Heart right ventricle (tissue), 16 donors: Measurements from ENCODE around the gene COL23A1. TPM values are rescaled to one million over a fixed set of nuclear protein-coding genes. Genes with fewer than 3 reads are reported as not detected.

Experiments used
- ATAC-seq, 8 donors: fragments of 200-7000 bp; cut with Tn5 transposase; one replicate each; pipeline ENCODE4 v1.9.1; 2020; ENCODE audit warnings: mild to moderate bottlenecking in 8 of 8, moderate library complexity in 8 of 8, moderate number of reproducible peaks in 1 of 8
- DNase-seq, 2 donors: peaks; one replicate each; pipeline ENCODE4 v3.0.0-alpha.2; 2020
- H3K27ac ChIP-seq, 10 donors: fragments of 200-600 bp; sonication (generic) in 2 of 10; one replicate each; pipeline versions ENCODE4 v1.5.0 to v1.8.0; 2020 to 2022; ENCODE audit warnings: mild to moderate bottlenecking in 3 of 10
- H3K27me3 ChIP-seq, 7 donors: fragments of 200-600 bp; one replicate each; pipeline ENCODE4 v1.8.0; 2021 to 2022; ENCODE audit warnings: mild to moderate bottlenecking in 2 of 7
- H3K36me3 ChIP-seq, 9 donors: fragments of 200-600 bp; sonication (generic) in 1 of 9; one replicate each; pipeline versions ENCODE4 v1.5.0 to v1.8.0; 2020 to 2022; ENCODE audit warnings: mild to moderate bottlenecking in 2 of 9
- H3K4me1 ChIP-seq, 9 donors: fragments of 200-600 bp; sonication (generic) in 1 of 9; one replicate each; pipeline versions ENCODE4 v1.5.0 to v1.8.0; 2020 to 2022; ENCODE audit warnings: mild to moderate bottlenecking in 4 of 9
- H3K4me3 ChIP-seq, 10 donors: fragments of 200-600 bp; sonication (generic) in 2 of 10; one replicate each; pipeline versions ENCODE4 v1.5.0 to v1.8.0; 2020 to 2022; ENCODE audit warnings: mild to moderate bottlenecking in 7 of 10, moderate library complexity in 2 of 10
- H3K9me3 ChIP-seq, 11 donors: fragments of 200-600 bp in 10 of 11; sonication (generic) in 2 of 11; one replicate each; pipeline versions ENCODE4 v1.5.0 to v1.8.0; 2013 to 2022; ENCODE audit warnings: mild to moderate bottlenecking in 2 of 11, control low read depth in 1 of 11, moderate library complexity in 1 of 11
- CTCF ChIP-seq, 9 donors: fragments of 200-600 bp; sonication (generic) in 2 of 9; IDR thresholded peaks; one replicate each; pipeline versions ENCODE4 v1.5.0 to v1.8.0; 2021 to 2022; ENCODE audit warnings: antibody characterized with exemption in 9 of 9, mild to moderate bottlenecking in 5 of 9, moderate library complexity in 1 of 9
- WGBS, 2 donors: extraction: QIAGEN DNeasy Blood & Tissue Kit; methylation state at CpG; one replicate each; pipeline ENCODE4 v1.1.7; 2013; ENCODE audit warnings: inconsistent platforms in 1 of 2; 5-methylcytosine and 5-hydroxymethylcytosine counted together
- intact Hi-C, 10 donors: fragments of 100-400 bp; cut with DNase I; formaldehyde crosslinking; loops; one replicate each; pipeline versions ENCODE4 v1.11.1 to v1.14.2; 2022
- polyA plus RNA-seq, 2 donors: library from polyadenylated mRNA; stranded (reverse); fragments of 200-250 nt; gene quantifications; one replicate each; pipeline ENCODE4 v1.2.3, GENCODE V29; 2013
- total RNA-seq, 10 donors: library from RNA; stranded (reverse); fragmentation: NEBNext Ultra II Directional in 3 of 10; extraction: Animal tissue kit (Norgen Biotek cat#: 25700) in 3 of 10; gene quantifications; one replicate each; pipeline versions ENCODE4 v1.2.1 to v1.2.4, GENCODE V29; 2021 to 2023
- donor health status: Arrhythmogenic right ventricular cardiomyopathy.
- donor health status: ischemic (EF 13 %, LVEDD 7.1; RV severe dilation, severe dysfunction).
- donor health status: healthy with polysubstance abuse.
- donor health status: DM: no; HTN: yes; CAD: no.
- donor health status: DM: no; HTN: no; CAD: no.
- donor health status: ischemic (EF 25% LVEDD 6.9; RV normal size, moderate dysfunction).
- donor health status: ischemic (EF 25% LVEDD 5.7; RV mildly dilated, moderate dysfunction).
- donor health status: healthy.
- donor health status: DM: yes; HTN: yes; CAD: no.
- donor health status: Ischemic cardiomyopathy.
- donor health status: ischemic (EF 35%, LVEDD 5.7; RV mildly dilated, moderate dysfunction).
- donor health status: nonischemic (EF 11% LVEDD 7.7; RV severe dilation, severe dysfunction).
- donor health status: DM: yes; HTN: yes; CAD: no.
- donor health status: PGD.
- donor health status: ischemic (EF 29% LVEDD 5.4; RV normal size, mild dysfunction).
- donor health status: nonischemic (EF 23%, LVEDD 6.1; RV moderate dilation, normal function).

The COL23A1 gene
- total and polyA plus RNA-seq, 12 donors = 8.9 to 29.0 (median 16.2) TPM

- ATAC-seq (no peak), DNase-seq (no peak)
- peaks cover 0 to 9% (median 0%) of the 10 kb centered on the region in 7 donors for H3K27me3 ChIP-seq
- no peak overlapping the region for H3K4me3 ChIP-seq
- H3K4me1 ChIP-seq = peaks cover 4 to 21% (median 11%) of the 10 kb centered on the region in 9 donors
- intact Hi-C loops = loop anchor here (1.0 to 10.0 kb wide), 8 partner anchors 86 to 274 kb away; no protein-coding TSS in a partner anchor
- peak in 8 of 9 donors; percentile 27 to 74 (median 60) for TF ChIP-seq CTCF (IDR thresholded peaks at IDR 0.05)
- no peaks in the 10 kb centered on the region for H3K36me3 ChIP-seq
- no peak overlapping the region for H3K27ac ChIP-seq
- no peaks in the 10 kb centered on the region for H3K9me3 ChIP-seq
Measured at GRCh38 chr5:178551059-178551458, 39.1 kb downstream of the COL23A1 start.

- WGBS, 2 donors = 69 to 72% methylated on average over 9 of the region's 9 CpGs
- intact Hi-C loops = loop anchor here in 2 of 10 donors (5.0 kb wide), 2 partner anchors 86 to 216 kb away; no protein-coding TSS in a partner anchor
- no peak for DNase-seq
Measured at GRCh38 chr5:178548746-178549145, 41.4 kb downstream of the COL23A1 start.

GRCh38 chr5:178547753-178548415 lies 42.3 kb downstream of the COL23A1 start:
- Histone ChIP-seq H3K4me3 (no peak overlapping the region), H3K27me3 (peaks cover 0 to 8% (median 0%) of the 10 kb centered on the region in 7 donors), H3K27ac (peak overlapping the region in 4 of 10 donors; percentile 10 to 41 (median 26)), H3K9me3 (no peaks in the 10 kb centered on the region), H3K4me1 (peaks cover 9 to 41% (median 30%) of the 10 kb centered on the region in 9 donors), H3K36me3 (no peaks in the 10 kb centered on the region)
- peak in 3 of 8 donors; percentile 20 to 52 (median 23) for ATAC-seq
- DNase-seq = no peak
- intact Hi-C loops = loop anchor here in 3 of 10 donors (2.0 to 5.0 kb wide), 3 partner anchors 86 to 216 kb away; no protein-coding TSS in a partner anchor
- WGBS, 2 donors = 39 to 46% methylated on average over 6 of the region's 6 CpGs
- no peak for TF ChIP-seq CTCF (IDR thresholded peaks at IDR 0.05)

More at GRCh38 chr5:178548746-178549145, 41.4 kb downstream of the COL23A1 start:
- no peak for TF ChIP-seq CTCF (IDR thresholded peaks at IDR 0.05)
- no peak for ATAC-seq
- no peak overlapping the region for H3K4me3 ChIP-seq
- H3K27ac ChIP-seq = no peak overlapping the region
- peaks cover 9 to 38% (median 30%) of the 10 kb centered on the region in 9 donors for H3K4me1 ChIP-seq
- no peaks in the 10 kb centered on the region for H3K36me3 ChIP-seq
- no peaks in the 10 kb centered on the region for H3K9me3 ChIP-seq
- H3K27me3 ChIP-seq = peaks cover 0 to 8% (median 0%) of the 10 kb centered on the region in 7 donors

- H3K4me3 ChIP-seq = no peak overlapping the region
- peaks cover 0 to 8% (median 0%) of the 10 kb centered on the region in 7 donors for H3K27me3 ChIP-seq
- ATAC-seq (peak in 5 of 8 donors; percentile 22 to 45 (median 29)), DNase-seq (no peak)
- no peaks in the 10 kb centered on the region for H3K36me3 ChIP-seq
- no peak for TF ChIP-seq CTCF (IDR thresholded peaks at IDR 0.05)
- H3K4me1 ChIP-seq = peaks cover 9 to 48% (median 37%) of the 10 kb centered on the region in 9 donors
- intact Hi-C loops = loop anchor here in 3 of 10 donors (2.0 to 5.0 kb wide), 3 partner anchors 85 to 215 kb away; no protein-coding TSS in a partner anchor
- WGBS, 2 donors = 36 to 47% methylated on average over 12 of the region's 12 CpGs
- no peaks in the 10 kb centered on the region for H3K9me3 ChIP-seq
- H3K27ac ChIP-seq = peak overlapping the region; percentile 70 to 94 (median 88)
Measured at GRCh38 chr5:178547052-178547666, 43.0 kb downstream of the COL23A1 start.
